Stimulated activated CD4-positive, alpha-beta T cell treated with anti-CD3 and anti-CD28 coated beads, Interleukin-2, amount 100 ng/mL, for 4 hours (primary cell): ENCODE measurements around the gene ABCA8.

Source experiments
- DNase-seq: peaks from one replicate; pipeline ENCODE4 v3.0.0-alpha.2; 2020; ENCODE audit warnings: low read depth

Gene ABCA8

GRCh38 chr17:68943123-68943811, 11.9 kb downstream of the ABCA8 start:
- no peak for DNase-seq

GRCh38 chr17:68942389-68942788, 12.8 kb downstream of the ABCA8 start:
- DNase-seq, result no peak

- no peak for DNase-seq
Observed at GRCh38 chr17:68941761-68942160, 13.4 kb downstream of the ABCA8 start.

DNA sequence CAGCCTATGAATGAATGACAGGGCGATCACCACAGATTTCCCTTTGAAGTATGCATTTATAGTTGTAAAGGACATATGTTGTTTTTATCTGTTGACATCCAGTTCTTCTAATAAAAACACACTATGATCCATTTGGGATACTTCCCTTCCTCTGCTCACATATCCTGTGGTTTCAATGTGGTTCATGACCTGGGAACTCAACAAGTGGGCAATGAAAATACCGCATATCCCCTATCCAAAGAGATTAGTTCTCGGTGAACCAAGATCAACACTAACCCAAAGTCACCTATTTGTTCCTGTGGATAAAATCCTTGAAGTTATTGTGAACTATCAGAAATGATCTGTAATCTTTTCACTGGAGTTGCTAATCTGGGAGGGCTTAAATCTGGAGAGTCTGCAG, 16.0 kb downstream of the ABCA8 start:
- no peak for DNase-seq

DNA sequence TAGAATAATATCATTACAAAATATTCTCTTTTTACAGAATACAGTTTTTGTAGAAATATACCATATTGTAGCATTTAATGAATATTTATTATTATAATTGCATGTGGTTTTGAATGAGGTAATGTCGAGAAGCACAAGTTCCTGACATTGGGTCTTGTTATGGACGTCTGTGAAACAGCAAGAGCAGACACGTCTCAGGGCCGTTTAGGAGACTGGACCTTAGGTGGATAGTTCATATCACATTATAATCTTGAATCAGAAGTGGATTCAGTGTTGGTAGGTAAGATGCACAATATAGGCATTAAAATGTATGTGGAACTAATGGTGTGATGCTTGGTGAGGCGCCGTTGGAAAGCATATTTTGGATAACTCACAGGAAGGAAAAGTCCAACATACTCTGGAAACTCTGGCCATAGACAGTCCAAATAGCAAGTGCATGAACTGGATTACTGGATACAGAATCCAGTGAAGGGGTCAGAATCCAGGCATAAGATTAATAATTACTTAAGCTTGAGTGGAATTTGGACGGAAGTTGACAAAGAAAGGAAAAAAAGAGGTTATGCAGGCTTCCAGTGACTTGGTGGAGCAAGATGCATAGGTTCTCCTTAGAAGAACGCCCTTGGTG, 17.2 kb downstream of the ABCA8 start:
- DNase-seq, result no peak

GRCh38 chr17:68927516-68927915, 27.7 kb downstream of the ABCA8 start:
- no peak for DNase-seq

- DNase-seq, result no peak
Observed at GRCh38 chr17:68924793-68925720, 30.1 kb downstream of the ABCA8 start.

- DNase-seq, result no peak
Observed at GRCh38 chr17:68910789-68911431, 44.3 kb downstream of the ABCA8 start.

DNA sequence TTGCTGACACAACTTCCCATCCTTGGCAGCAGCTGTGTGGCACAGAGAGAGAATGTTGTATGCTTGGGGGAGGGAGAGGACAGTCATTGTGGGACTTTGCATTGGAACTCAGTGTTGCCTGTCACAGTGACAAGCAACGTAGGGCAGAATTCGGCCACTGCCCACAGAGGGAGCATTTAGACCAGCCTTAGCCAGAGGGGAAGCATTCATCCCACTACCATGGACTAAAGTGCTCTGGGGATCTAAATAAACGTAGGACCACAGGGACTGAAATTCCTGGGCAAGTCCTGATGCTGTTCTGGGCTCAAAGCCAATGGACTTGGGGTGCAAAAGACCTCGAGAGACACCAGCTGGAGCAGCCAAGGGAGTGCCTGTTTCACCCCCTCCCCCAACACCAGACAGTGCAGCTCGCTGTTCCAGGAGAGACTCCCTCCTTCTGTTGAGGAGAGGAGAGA, 44.9 kb downstream of the ABCA8 start:
- no peak for DNase-seq

- DNase-seq, result no peak
Observed at GRCh38 chr17:68909066-68909465, 46.1 kb downstream of the ABCA8 start.

GRCh38 chr17:68908045-68908444, 47.1 kb downstream of the ABCA8 start:
- DNase-seq, result no peak

DNA sequence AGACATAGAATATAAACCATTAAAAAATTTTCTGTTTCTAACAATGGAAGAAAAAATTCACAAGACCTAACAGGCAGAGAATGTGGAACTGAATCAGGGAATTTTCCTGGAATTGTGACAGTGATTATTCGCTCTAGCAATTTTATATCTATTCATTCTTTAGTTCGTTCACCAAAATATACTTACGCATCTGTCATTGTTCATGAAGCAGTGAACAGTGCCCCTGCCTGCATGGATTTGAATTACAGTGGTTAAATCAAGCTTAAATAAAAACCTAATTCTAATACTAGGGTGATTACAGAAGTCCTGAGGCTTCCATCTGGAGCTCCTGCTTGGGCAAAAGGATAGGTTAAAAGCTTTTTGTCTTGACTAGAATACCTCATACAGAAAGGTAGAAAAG, 48.6 kb downstream of the ABCA8 start:
- DNase-seq, result no peak

DNA sequence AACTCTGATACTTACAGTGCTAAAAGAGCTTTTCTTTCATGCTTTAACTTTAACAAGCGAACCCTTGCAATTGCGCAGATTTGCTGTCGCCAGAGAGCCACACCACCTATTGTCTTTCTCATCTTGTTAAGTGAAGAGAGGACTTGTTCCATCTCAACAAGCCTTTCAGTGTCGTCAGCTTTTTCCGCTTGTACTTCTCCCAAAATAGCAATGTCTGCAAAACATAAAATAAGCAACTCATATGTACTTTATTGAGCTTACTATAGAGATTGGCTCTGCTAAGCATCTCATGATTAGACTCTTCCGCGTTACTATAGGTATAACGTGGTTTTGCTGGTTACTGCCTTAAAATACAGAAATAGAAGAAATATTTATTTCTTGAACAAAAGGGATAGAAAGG, 51.9 kb downstream of the ABCA8 start:
- DNase-seq, result no peak

GRCh38 chr17:68897557-68897956, 57.6 kb downstream of the ABCA8 start:
- DNase-seq, result no peak

DNA sequence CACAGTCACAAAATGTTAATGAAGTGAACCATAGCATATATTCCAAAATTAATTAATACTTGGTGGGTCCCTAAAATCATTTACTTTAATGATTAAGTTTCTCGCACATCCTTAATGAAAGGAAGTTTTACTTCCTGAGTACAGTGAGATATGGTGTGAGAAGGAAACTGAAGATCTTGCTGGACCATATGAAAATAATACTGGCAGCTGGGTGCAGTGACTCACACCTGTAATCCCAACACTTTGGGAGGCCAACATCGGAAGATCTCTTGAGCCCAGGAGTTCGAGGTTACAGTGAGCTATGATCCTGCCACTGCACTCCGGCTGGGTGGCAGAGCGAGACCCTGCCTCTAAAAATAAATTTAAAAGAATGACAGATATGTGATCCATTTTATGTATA, 62.5 kb downstream of the ABCA8 start:
- no peak for DNase-seq

GRCh38 chr17:68892193-68892592, 63.0 kb downstream of the ABCA8 start:
- no peak for DNase-seq

DNA sequence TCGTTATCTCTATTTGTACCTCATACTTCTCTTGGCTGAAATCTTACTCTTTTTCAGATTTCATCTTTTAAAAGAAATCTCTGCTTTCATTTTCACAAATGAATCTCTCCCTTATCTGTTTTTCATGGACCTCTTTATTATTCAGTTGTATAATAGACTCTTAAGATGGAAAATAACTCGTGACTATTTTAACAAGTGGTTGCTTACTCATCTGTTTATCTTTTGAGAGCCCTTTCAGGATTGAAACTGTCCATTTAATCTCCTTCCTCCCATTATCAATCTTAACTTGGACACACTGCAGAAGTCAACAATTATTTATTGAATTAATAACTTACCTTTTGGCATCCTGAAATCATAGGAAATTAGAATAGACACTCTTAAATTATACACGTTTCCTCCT, 68.8 kb downstream of the ABCA8 start:
- no peak for DNase-seq

DNA sequence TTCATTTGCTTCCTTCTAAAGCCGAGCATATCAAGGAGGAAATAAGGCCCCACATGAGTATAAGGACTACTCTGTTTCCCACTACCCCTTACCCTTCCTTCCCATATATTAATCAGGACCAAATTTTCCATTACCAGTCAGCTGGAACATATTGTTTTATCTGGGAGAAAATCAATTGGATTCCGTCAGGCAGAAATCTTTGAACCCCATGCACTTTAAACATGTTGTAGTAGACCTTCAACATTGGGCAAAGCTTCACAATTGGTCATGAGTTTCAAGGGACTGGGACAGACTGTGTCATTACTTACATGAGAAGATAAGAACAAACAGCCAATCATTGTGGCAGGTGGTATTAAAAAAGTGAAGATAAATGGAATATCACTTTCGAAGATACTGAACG, 70.3 kb downstream of the ABCA8 start:
- no peak for DNase-seq

DNA sequence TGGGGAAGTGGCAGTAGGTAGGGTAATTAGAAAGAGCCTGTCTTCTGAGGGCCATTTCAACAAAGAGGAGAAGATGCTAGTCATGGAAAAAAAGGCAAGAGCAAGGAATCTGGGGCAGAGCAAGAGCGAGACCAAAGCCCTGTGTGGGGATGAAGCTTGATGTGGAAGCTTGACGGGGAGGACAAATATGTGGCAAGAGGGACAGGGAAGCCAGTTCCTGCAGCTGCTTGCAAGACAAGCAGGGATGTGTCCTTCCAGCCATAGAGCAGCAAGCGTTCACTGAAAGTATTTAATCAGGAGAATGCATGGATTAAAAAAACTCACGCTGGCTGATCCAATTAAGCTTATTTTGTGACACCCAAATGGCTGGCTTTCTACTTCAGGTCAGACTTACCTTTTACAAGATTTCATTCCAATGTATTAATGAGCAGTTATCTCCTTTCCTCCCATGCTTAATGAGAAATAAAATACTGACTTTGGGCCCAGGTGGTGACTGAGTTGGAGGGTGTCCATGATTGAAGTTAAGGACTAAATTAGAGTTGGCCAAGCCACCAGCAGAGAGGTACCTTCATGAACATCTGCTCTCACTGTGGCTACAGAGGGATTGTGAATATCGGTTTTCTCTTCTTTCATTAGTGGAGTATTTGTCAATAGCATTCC, 76.8 kb downstream of the ABCA8 start:
- DNase-seq, result no peak

- no peak for DNase-seq
Observed at GRCh38 chr17:68871447-68871846, 83.7 kb downstream of the ABCA8 start.

GRCh38 chr17:68870976-68871375, 84.2 kb downstream of the ABCA8 start:
- no peak for DNase-seq
